ENCODE measurements around the gene COL5A3.

DNA sequence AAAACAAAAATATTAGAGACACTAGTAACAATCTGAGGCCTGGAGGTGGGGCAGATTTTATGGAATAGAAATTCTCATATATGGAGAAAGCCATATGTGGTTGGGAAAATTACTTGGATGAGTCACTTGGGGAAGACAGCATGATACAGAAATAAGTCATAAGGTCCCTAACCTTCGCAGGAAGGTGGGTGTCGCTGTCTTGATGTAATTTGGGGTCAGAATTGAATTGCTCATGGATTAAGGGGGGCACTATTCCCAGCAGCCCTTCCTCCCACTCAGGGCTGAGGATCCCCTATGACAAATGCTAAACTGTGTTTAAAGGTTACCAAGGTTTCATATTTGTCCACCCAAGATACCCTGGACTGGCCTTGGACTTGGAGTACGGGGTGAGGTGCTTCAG lies 8.0 kb upstream of the COL5A3 start:
- TF ChIP-seq CTCF (conservative IDR thresholded peaks at IDR 0.05; ENCODE audit: low read length), result no peak
- no peak for TF ChIP-seq EZH2phosphoT487 (IDR thresholded peaks at IDR 0.05; ENCODE audit: borderline replicate concordance, low read depth, low read length)

Data from OCI-LY7 (cell line).